ENCODE data around the gene CLPX. TPM values are rescaled to one million over a fixed set of nuclear protein-coding genes. Genes with fewer than 3 reads are reported as not detected.

Gene CLPX
- total RNA-seq, 6 experiments from 2014 or later = 57.6 to 80.9 (median 72.8) TPM

GRCh38 chr15:65226221-65226620 lies 41.1 kb upstream of the CLPX start:
- Histone ChIP-seq H3K4me1 (no peaks in the 10 kb centered on the region), H3K4me3 (no peak overlapping the region), H3K36me3 (no peaks in the 10 kb centered on the region), H3K27me3 (no peaks in the 10 kb centered on the region), H3K9me3 (no peaks in the 10 kb centered on the region), H3K27ac (no peak overlapping the region)
- ATAC-seq (no peak), DNase-seq (no peak)
- WGBS (ENCODE audit: insufficient coverage, low coverage, low lambda C conversion rate, missing lambda C conversion rate) = 100% methylated on average over 1 of the region's 3 CpGs
- intact Hi-C loops (cut with DNase I) = no loop called here
- TF ChIP-seq, protein P1, sequence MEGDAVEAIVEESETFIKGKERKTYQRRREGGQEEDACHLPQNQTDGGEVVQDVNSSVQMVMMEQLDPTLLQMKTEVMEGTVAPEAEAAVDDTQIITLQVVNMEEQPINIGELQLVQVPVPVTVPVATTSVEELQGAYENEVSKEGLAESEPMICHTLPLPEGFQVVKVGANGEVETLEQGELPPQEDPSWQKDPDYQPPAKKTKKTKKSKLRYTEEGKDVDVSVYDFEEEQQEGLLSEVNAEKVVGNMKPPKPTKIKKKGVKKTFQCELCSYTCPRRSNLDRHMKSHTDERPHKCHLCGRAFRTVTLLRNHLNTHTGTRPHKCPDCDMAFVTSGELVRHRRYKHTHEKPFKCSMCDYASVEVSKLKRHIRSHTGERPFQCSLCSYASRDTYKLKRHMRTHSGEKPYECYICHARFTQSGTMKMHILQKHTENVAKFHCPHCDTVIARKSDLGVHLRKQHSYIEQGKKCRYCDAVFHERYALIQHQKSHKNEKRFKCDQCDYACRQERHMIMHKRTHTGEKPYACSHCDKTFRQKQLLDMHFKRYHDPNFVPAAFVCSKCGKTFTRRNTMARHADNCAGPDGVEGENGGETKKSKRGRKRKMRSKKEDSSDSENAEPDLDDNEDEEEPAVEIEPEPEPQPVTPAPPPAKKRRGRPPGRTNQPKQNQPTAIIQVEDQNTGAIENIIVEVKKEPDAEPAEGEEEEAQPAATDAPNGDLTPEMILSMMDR (IDR thresholded peaks at IDR 0.05) = no peak
- no peak for TF ChIP-seq POLR2A (IDR thresholded peaks at IDR 0.05)

DNA sequence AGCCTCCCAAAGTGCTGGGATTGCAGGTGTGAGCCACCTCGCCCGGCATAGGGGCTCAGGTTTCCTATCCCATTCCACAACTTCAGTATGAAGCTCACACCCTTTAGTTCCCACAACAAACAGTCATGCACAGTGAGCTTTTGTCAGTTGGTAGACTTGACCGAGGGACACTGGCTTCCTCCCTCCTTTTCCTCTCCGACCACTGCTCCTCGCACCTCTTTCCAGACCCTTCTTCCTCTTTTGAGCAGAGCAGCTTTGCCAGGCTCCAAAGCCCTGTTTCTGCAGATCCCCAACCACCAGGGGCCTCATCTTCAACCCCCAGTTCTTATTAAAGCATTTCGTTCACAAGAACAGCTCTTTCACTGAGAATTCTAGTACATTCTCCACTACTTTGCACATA lies 38.9 kb upstream of the CLPX start:
- ATAC-seq = no peak
- TF ChIP-seq POLR2A (IDR thresholded peaks at IDR 0.05) = no peak
- TF ChIP-seq, protein P1 (IDR thresholded peaks at IDR 0.05) = no peak
- no peak overlapping the region for H3K4me3 ChIP-seq
- no peaks in the 10 kb centered on the region for H3K27me3 ChIP-seq
- H3K27ac ChIP-seq = no peak overlapping the region
- no peak for DNase-seq
- no peaks in the 10 kb centered on the region for H3K9me3 ChIP-seq
- H3K4me1 ChIP-seq = no peaks in the 10 kb centered on the region
- intact Hi-C loops (cut with DNase I) = no loop called here
- no peaks in the 10 kb centered on the region for H3K36me3 ChIP-seq
- 75% methylated on average over 4 of the region's 6 CpGs for WGBS (ENCODE audit: insufficient coverage, low coverage, low lambda C conversion rate, missing lambda C conversion rate)

DNA sequence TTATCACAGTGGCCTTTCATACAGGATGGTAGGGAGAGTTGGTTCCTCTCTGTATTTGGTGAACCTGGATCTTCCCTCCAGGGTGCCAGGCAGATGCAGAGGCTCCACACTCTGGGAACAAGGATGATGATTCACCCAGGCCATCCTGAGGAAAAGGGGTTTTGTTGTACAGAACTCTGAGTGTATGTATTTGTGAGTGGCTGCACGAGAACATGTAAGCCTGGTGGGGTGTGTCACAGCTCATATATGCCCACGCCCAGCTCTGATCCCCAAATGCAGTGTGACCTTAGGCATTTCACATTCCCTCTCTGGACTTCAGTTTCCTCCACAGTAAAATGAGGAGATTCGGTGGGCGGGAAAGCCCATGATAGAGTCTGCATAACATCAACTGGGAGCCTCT lies 37.7 kb upstream of the CLPX start:
- no peak overlapping the region for H3K27ac ChIP-seq
- no peaks in the 10 kb centered on the region for H3K9me3 ChIP-seq
- H3K4me1 ChIP-seq = no peaks in the 10 kb centered on the region
- intact Hi-C loops (cut with DNase I) = no loop called here
- no peaks in the 10 kb centered on the region for H3K36me3 ChIP-seq
- DNase-seq = no peak
- TF ChIP-seq POLR2A (IDR thresholded peaks at IDR 0.05) = no peak
- TF ChIP-seq, protein P1 (IDR thresholded peaks at IDR 0.05) = no peak
- no peak for ATAC-seq
- H3K4me3 ChIP-seq = no peak overlapping the region
- WGBS (ENCODE audit: insufficient coverage, low coverage, low lambda C conversion rate, missing lambda C conversion rate) = 87% methylated on average over 3 of the region's 4 CpGs
- H3K27me3 ChIP-seq = no peaks in the 10 kb centered on the region

- no peak overlapping the region for H3K27ac ChIP-seq
- no peaks in the 10 kb centered on the region for H3K4me1 ChIP-seq
- ATAC-seq (peak in 1 of 4 donors; percentile 60), DNase-seq (no peak)
- no peak overlapping the region for H3K4me3 ChIP-seq
- TF ChIP-seq, protein P1 (IDR thresholded peaks at IDR 0.05) = no peak
- no peak for TF ChIP-seq POLR2A (IDR thresholded peaks at IDR 0.05)
- H3K36me3 ChIP-seq = no peaks in the 10 kb centered on the region
- H3K27me3 ChIP-seq = no peaks in the 10 kb centered on the region
- no peaks in the 10 kb centered on the region for H3K9me3 ChIP-seq
- intact Hi-C loops (cut with DNase I) = no loop called here
- 24% methylated on average over 2 of the region's 2 CpGs for WGBS (ENCODE audit: insufficient coverage, low coverage, low lambda C conversion rate, missing lambda C conversion rate)
Measured at GRCh38 chr15:65221697-65222096, 36.6 kb upstream of the CLPX start.

GRCh38 chr15:65219137-65219536 lies 34.0 kb upstream of the CLPX start:
- no peak for TF ChIP-seq POLR2A (IDR thresholded peaks at IDR 0.05)
- TF ChIP-seq, protein P1 (IDR thresholded peaks at IDR 0.05) = no peak
- no peak for ATAC-seq
- 81% methylated on average over 3 of the region's 3 CpGs for WGBS (ENCODE audit: insufficient coverage, low coverage, low lambda C conversion rate, missing lambda C conversion rate)
- no peaks in the 10 kb centered on the region for H3K27me3 ChIP-seq
- no peak for DNase-seq
- H3K36me3 ChIP-seq = no peaks in the 10 kb centered on the region
- H3K9me3 ChIP-seq = no peaks in the 10 kb centered on the region
- H3K4me1 ChIP-seq = no peaks in the 10 kb centered on the region
- no peak overlapping the region for H3K27ac ChIP-seq
- intact Hi-C loops (cut with DNase I) = no loop called here
- H3K4me3 ChIP-seq = no peak overlapping the region

All from right lobe of liver (tissue), 6 donors.